Kidney (tissue), 14 donors: ENCODE measurements around the gene RYR2. TPM values are rescaled to one million over a fixed set of nuclear protein-coding genes. Genes with fewer than 3 reads are reported as not detected.

Experiments
- DNase-seq, 5 donors: peaks; one replicate each; pipeline ENCODE4 v3.0.0-alpha.2; 2013 to 2020
- FAIRE-seq: peaks from 2 replicates; lab custom pipeline; 2012; peaks lifted over from hg19 to GRCh38; lab: Jason Lieb, UNC
- H3K27ac ChIP-seq, 2 donors: one replicate each; pipeline ENCODE4 v1.7.0; 2013; ENCODE audit warnings: low read depth in 2 of 2, low read length in 2 of 2, inconsistent platforms in 1 of 2
- H3K27me3 ChIP-seq: one replicate; pipeline ENCODE4 v1.7.1; 2013; ENCODE audit warnings: low read length, inconsistent platforms; ENCODE audit not compliant: control insufficient read depth, insufficient read depth
- H3K36me3 ChIP-seq, 3 donors: one replicate each; pipeline versions ENCODE4 v1.7.0 to v1.7.1; 2013; ENCODE audit warnings: low read length in 3 of 3, control low read depth in 1 of 3, inconsistent platforms in 1 of 3; ENCODE audit not compliant: insufficient read depth in 3 of 3, control insufficient read depth in 2 of 3
- H3K4me1 ChIP-seq, 3 donors: one replicate each; pipeline versions ENCODE4 v1.7.0 to v1.7.1; 2013; ENCODE audit warnings: low read length in 3 of 3, inconsistent platforms in 1 of 3, low read depth in 1 of 3; ENCODE audit not compliant: control insufficient read depth in 2 of 3, insufficient read depth in 2 of 3
- H3K4me3 ChIP-seq, 3 donors: one replicate each; pipeline versions ENCODE4 v1.7.0 to v1.8.1; 2013; ENCODE audit warnings: low read length in 3 of 3, control low read depth in 1 of 3, inconsistent platforms in 1 of 3
- H3K9ac ChIP-seq, 3 donors: one replicate each; pipeline versions ENCODE4 v1.7.0 to v1.7.1; 2013; ENCODE audit warnings: low read length in 3 of 3, control low read depth in 1 of 3, inconsistent platforms in 1 of 3
- H3K9me3 ChIP-seq, 3 donors: one replicate each; pipeline versions ENCODE4 v1.7.0 to v1.7.1; 2013; ENCODE audit warnings: low read length in 3 of 3, control low read depth in 1 of 3, inconsistent platforms in 1 of 3; ENCODE audit not compliant: control insufficient read depth in 2 of 3, insufficient read depth in 1 of 3
- CTCF ChIP-seq: IDR thresholded peaks from 3 replicates; pipeline ENCODE4 v1.5.1; 2012; ENCODE audit warnings: mild to moderate bottlenecking, moderate library complexity, borderline replicate concordance; ENCODE audit not compliant: insufficient read depth; ENCODE audit errors: extremely low read depth
- intact Hi-C: fragments of 100-400 bp; cut with DNase I; formaldehyde crosslinking; loops from one replicate; pipeline ENCODE4 v1.11.1; 2022
- polyA plus RNA-seq: library from polyadenylated mRNA; stranded (reverse); fragments of 350-450 nt; fragmentation: Illumina TruSeq; extraction: RNeasy Lipid Tissue Mini Kit (QIAGEN cat#74804); gene quantifications from one replicate; pipeline ENCODE4 v1.2.3, GENCODE V29; 2014; ENCODE audit warnings: low read depth, low replicate concordance; ENCODE audit not compliant: insufficient read depth
- total RNA-seq: library from RNA; stranded (reverse); fragmentation: NEBNext Ultra II Directional; extraction: Animal tissue kit (Norgen Biotek cat#: 25700); gene quantifications from one replicate; pipeline ENCODE4 v1.2.1, GENCODE V29; 2021
- donor health status: control.
- donor health status: control.
- donor health status: control.
- donor health status: control.
- donor health status: control.
- donor health status: DM: yes; HTN: yes; CAD: no.
- donor health status: Normal renal cell carcinoma (clear cell type).

RYR2 gene
- total and polyA plus RNA-seq, 2 donors from 2014 or later: 0.28 to 0.60 TPM

- H3K9ac ChIP-seq: no peak overlapping the region
- intact Hi-C loops: no loop called here
- no peak for TF ChIP-seq CTCF
- no peaks in the 10 kb centered on the region for H3K36me3 ChIP-seq
- no peaks in the 10 kb centered on the region for H3K27me3 ChIP-seq
- no peak for FAIRE-seq
- H3K27ac ChIP-seq: no peak overlapping the region
- no peaks in the 10 kb centered on the region for H3K9me3 ChIP-seq
- H3K4me3 ChIP-seq: no peak overlapping the region
- no peaks in the 10 kb centered on the region for H3K4me1 ChIP-seq
- DNase-seq: no peak
Observed at GRCh38 chr1:237183963-237184540, 142.1 kb downstream of the RYR2 start.

GRCh38 chr1:237186675-237187074, 144.7 kb downstream of the RYR2 start:
- intact Hi-C loops: no loop called here
- Histone ChIP-seq H3K27me3 (no peaks in the 10 kb centered on the region), H3K36me3 (no peaks in the 10 kb centered on the region), H3K9me3 (no peaks in the 10 kb centered on the region), H3K27ac (no peak overlapping the region), H3K4me1 (no peaks in the 10 kb centered on the region), H3K4me3 (no peak overlapping the region), H3K9ac (no peak overlapping the region)
- no peak for TF ChIP-seq CTCF
- DNase-seq (no peak), FAIRE-seq (no peak)

GRCh38 chr1:237187842-237188241, 145.9 kb downstream of the RYR2 start:
- Histone ChIP-seq H3K4me3 (no peak overlapping the region), H3K9ac (no peak overlapping the region), H3K27ac (no peak overlapping the region), H3K27me3 (no peaks in the 10 kb centered on the region), H3K9me3 (no peaks in the 10 kb centered on the region), H3K36me3 (no peaks in the 10 kb centered on the region), H3K4me1 (no peaks in the 10 kb centered on the region)
- no peak for TF ChIP-seq CTCF
- no peak for FAIRE-seq
- intact Hi-C loops: no loop called here
- no peak for DNase-seq

- H3K9me3 ChIP-seq: no peaks in the 10 kb centered on the region
- H3K4me3 ChIP-seq: no peak overlapping the region
- H3K4me1 ChIP-seq: no peaks in the 10 kb centered on the region
- H3K27me3 ChIP-seq: no peaks in the 10 kb centered on the region
- DNase-seq (no peak), FAIRE-seq (no peak)
- no peak for TF ChIP-seq CTCF
- H3K27ac ChIP-seq: no peak overlapping the region
- H3K9ac ChIP-seq: no peak overlapping the region
- intact Hi-C loops: no loop called here
- H3K36me3 ChIP-seq: no peaks in the 10 kb centered on the region
Observed at GRCh38 chr1:237191403-237191802, 149.4 kb downstream of the RYR2 start.
